Nephron (organoid): ENCODE results near the gene P2RY11.

ENCODE experiments used
- H3K27ac Mint-ChIP-seq, 3 experiments: 2 replicates each; pipeline ENCODE4 v1.8.0; 2020; ENCODE audit warnings: mixed read lengths in 3 of 3, mild to moderate bottlenecking in 2 of 3, moderate library complexity in 1 of 3
- H3K27me3 Mint-ChIP-seq: 2 replicates; pipeline ENCODE4 v1.8.0; 2021; ENCODE audit warnings: low read depth, mild to moderate bottlenecking, moderate library complexity, mixed read lengths
- H3K36me3 Mint-ChIP-seq: 2 replicates; pipeline ENCODE4 v1.8.0; 2020; ENCODE audit warnings: low read depth, mixed read lengths
- H3K4me1 Mint-ChIP-seq: 2 replicates; pipeline ENCODE4 v1.8.0; 2020; ENCODE audit warnings: mixed read lengths
- H3K4me3 Mint-ChIP-seq, 3 experiments: 2 replicates each; pipeline ENCODE4 v1.8.0; 2020; ENCODE audit warnings: mild to moderate bottlenecking in 3 of 3, mixed read lengths in 3 of 3, moderate library complexity in 2 of 3
- H3K9me3 Mint-ChIP-seq: 2 replicates; pipeline ENCODE4 v1.8.0; 2020; ENCODE audit warnings: mixed read lengths
- TF ChIP-seq, protein P1 (sequence below), 3 experiments: fragments of 200-600 bp; sonication (generic); IDR thresholded peaks; one replicate each; pipeline ENCODE4 v1.5.0; 2021; ENCODE audit warnings: antibody characterized with exemption in 3 of 3; ENCODE audit not compliant: unreplicated experiment in 3 of 3

The P2RY11 gene

DNA sequence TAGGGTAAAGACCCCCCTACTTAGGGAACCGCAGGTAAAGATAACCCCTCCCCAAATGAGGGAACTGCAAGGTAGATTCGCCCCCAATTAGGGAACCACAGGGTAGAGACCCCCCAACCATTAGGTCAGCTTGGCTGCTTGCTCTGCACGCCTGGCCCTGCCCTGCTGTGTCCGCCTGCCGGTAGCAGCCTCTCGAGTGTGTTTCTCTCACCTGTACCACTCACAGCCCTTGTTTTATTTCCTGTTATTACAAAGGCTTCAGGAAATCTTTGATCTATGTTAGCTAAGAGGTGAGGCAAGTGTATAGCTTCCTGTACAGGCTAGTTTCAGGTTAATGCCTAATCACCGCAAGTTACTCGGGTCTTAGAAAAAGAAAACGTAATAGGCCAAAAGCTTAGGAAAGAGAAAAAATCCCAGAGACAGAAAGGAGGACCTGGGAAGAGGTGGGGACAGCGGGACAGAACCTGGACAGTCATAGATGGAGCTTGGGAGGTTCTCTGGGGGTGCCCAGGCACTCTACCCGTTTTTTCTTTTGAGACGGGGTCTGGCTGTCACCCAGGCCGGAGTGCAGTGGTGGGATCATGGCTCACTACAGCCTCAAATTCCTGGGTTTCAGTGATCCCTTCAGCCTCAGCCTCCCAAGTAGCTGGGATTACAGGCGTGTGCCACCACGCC, 31.3 kb downstream of the P2RY11 start:
- H3K36me3 Mint-ChIP-seq, result peaks cover 44% of the 10 kb centered on the region
- no peak overlapping the region for H3K4me3 Mint-ChIP-seq
- TF ChIP-seq, protein P1, sequence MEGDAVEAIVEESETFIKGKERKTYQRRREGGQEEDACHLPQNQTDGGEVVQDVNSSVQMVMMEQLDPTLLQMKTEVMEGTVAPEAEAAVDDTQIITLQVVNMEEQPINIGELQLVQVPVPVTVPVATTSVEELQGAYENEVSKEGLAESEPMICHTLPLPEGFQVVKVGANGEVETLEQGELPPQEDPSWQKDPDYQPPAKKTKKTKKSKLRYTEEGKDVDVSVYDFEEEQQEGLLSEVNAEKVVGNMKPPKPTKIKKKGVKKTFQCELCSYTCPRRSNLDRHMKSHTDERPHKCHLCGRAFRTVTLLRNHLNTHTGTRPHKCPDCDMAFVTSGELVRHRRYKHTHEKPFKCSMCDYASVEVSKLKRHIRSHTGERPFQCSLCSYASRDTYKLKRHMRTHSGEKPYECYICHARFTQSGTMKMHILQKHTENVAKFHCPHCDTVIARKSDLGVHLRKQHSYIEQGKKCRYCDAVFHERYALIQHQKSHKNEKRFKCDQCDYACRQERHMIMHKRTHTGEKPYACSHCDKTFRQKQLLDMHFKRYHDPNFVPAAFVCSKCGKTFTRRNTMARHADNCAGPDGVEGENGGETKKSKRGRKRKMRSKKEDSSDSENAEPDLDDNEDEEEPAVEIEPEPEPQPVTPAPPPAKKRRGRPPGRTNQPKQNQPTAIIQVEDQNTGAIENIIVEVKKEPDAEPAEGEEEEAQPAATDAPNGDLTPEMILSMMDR (IDR thresholded peaks at IDR 0.05; ENCODE audit: unreplicated experiment in 3 of 3), result no peak
- H3K9me3 Mint-ChIP-seq, result no peaks in the 10 kb centered on the region
- H3K4me1 Mint-ChIP-seq, result no peaks in the 10 kb centered on the region
- no peak overlapping the region for H3K27ac Mint-ChIP-seq
- H3K27me3 Mint-ChIP-seq, result no peaks in the 10 kb centered on the region

DNA sequence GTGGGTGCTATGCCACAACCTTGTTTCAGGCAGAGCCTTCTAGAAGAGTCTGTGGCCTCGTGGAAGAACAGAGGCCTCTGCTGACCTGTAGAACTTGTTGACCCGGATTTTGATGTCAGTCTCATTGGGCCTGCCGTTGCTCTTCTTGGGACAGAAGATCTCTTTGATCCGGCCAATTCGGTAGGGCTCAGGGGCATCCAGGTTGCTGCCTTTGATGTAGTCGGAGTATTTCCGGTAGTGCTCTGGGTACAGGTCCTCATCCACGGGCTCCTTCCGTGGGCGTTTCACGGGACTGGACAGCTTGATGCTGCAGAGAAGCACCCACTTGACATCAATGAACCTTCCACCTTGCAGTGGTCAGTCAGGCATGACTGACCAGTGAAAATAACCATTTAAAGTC, 32.2 kb downstream of the P2RY11 start:
- Mint-ChIP-seq H3K4me3 (no peak overlapping the region), H3K9me3 (no peaks in the 10 kb centered on the region), H3K27ac (no peak overlapping the region), H3K4me1 (no peaks in the 10 kb centered on the region), H3K27me3 (no peaks in the 10 kb centered on the region), H3K36me3 (peaks cover 51% of the 10 kb centered on the region)
- TF ChIP-seq, protein P1 (IDR thresholded peaks at IDR 0.05; ENCODE audit: unreplicated experiment in 3 of 3), result no peak

DNA sequence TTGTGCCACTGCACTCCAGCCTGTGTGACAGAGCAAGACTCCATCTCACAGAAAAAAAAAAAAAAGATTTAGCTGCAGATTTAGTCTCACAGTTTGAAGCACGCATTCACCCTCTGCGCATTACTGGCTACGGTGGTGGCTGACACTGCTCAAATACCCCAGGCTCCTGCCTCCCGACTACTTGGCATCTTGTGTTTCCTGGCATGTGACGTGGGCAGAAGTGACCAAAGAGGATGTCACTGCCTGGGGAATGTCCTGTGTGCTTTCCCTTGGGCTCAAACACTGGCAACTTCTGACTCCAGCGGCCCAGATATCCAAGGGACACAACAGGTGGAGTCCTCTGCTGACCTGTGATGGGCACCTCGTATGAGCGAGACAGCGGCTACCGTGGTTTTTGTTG, 32.9 kb downstream of the P2RY11 start:
- TF ChIP-seq, protein P1 (IDR thresholded peaks at IDR 0.05; ENCODE audit: unreplicated experiment in 3 of 3), result no peak

DNA sequence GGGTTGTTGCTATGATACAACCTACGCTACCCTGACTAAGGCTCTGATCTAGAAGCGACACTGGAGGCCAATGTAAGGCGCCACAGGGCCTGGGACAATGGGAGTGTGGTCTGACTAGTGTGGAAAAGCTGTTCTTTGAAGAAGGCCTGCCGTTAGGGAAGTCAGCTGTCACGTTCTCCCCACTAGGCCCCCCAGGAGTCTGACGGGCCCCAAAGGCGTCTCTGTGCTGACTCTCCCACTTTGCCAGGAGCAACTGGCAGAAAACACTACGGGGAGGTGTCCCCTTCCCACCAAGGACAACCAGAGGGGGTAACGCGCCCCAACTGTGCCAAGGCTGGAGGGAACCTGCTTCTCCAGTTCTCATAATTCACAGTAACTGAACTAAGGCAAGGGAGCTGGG, 33.5 kb downstream of the P2RY11 start:
- Mint-ChIP-seq H3K27me3 (no peaks in the 10 kb centered on the region), H3K9me3 (no peaks in the 10 kb centered on the region), H3K27ac (no peak overlapping the region), H3K4me1 (no peaks in the 10 kb centered on the region), H3K36me3 (peaks cover 57% of the 10 kb centered on the region), H3K4me3 (no peak overlapping the region)
- TF ChIP-seq, protein P1 (IDR thresholded peaks at IDR 0.05; ENCODE audit: unreplicated experiment in 3 of 3), result no peak

More for the DNA sequence above, 32.9 kb downstream of the P2RY11 start:
- Mint-ChIP-seq H3K36me3 (peaks cover 51% of the 10 kb centered on the region), H3K9me3 (no peaks in the 10 kb centered on the region), H3K27ac (no peak overlapping the region), H3K4me3 (no peak overlapping the region), H3K27me3 (no peaks in the 10 kb centered on the region), H3K4me1 (no peaks in the 10 kb centered on the region)

DNA sequence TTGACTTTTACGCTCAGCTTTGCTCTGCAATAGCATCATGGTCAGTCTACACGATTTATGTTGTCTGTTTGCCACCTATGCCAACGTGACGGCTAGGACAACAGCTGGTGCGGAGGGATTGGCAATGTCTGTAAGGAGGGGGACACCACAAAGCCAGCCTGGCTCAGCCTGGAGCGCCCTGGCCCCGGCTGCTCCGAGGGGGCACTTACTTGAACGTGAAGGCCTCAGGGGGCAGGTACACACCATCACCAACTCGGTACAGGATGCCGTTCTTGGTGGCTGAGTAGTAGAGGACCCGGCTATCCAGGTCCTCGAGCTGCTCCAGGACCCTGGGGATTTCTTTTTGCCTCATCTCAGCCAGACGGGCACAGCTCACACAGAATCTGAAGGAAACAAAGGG, 34.6 kb downstream of the P2RY11 start:
- no peaks in the 10 kb centered on the region for H3K27me3 Mint-ChIP-seq
- H3K9me3 Mint-ChIP-seq, result no peaks in the 10 kb centered on the region
- peaks cover 64% of the 10 kb centered on the region for H3K36me3 Mint-ChIP-seq
- no peaks in the 10 kb centered on the region for H3K4me1 Mint-ChIP-seq
- TF ChIP-seq, protein P1 (IDR thresholded peaks at IDR 0.05; ENCODE audit: unreplicated experiment in 3 of 3), result no peak
- H3K4me3 Mint-ChIP-seq, result no peak overlapping the region
- H3K27ac Mint-ChIP-seq, result no peak overlapping the region

DNA sequence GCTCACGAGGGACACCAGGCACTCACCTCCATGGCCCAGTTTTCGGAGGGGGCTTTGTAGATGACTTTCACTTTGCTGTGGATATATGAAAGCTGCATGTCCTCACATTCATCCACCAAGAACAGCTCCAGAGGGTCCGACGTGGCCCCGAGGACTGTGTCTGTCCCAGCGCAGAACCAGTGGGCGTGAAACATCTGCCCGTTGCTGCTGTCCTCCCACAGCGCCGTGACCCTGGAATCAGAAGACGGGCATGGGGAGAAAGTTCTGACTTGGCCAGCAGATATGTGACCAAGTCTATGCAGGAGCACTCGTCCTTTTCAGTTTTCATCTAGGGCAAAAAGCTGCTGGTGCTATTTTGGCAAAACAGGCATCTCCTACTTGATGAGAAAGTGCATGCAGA, 37.9 kb downstream of the P2RY11 start:
- Mint-ChIP-seq H3K36me3 (peaks cover 74% of the 10 kb centered on the region), H3K27me3 (no peaks in the 10 kb centered on the region), H3K9me3 (no peaks in the 10 kb centered on the region)

More for the DNA sequence above, 37.9 kb downstream of the P2RY11 start:
- TF ChIP-seq, protein P1 (IDR thresholded peaks at IDR 0.05; ENCODE audit: unreplicated experiment in 3 of 3), result no peak
- H3K4me3 Mint-ChIP-seq, result no peak overlapping the region
- no peak overlapping the region for H3K27ac Mint-ChIP-seq
- no peaks in the 10 kb centered on the region for H3K4me1 Mint-ChIP-seq
